Islet of Langerhans (tissue), 1 donor: ENCODE measurements around the gene FHOD3.

Source experiments
- FAIRE-seq: peaks from one replicate; lab custom pipeline; 2011; peaks lifted over from hg19 to GRCh38; lab: Jason Lieb, UNC

The FHOD3 gene

GRCh38 chr18:36386150-36386920 lies 88.8 kb downstream of the FHOD3 start:
- FAIRE-seq = no peak

GRCh38 chr18:36387310-36387709 lies 89.8 kb downstream of the FHOD3 start:
- FAIRE-seq = no peak

- FAIRE-seq = no peak
Measured at GRCh38 chr18:36388310-36388709, 90.8 kb downstream of the FHOD3 start.

DNA sequence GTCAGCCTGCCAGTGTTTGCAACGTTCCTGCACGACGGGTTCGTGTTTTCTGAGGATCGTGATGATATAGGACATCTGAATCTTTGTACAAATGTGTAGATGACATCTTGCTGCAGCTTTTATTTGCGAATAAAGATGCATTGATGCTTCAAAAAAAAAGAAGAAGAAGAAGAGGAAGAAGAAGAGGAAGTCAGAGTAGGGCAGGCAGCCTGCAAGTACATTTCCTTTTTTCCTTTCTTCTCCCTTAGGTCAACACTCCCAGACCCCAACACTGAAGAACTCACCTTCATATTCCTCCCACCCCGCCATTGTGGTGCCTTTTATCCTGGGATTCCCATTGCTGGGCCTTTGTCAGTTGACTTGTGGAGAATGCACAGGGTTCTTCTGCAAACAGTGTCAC lies 91.5 kb downstream of the FHOD3 start:
- no peak for FAIRE-seq

DNA sequence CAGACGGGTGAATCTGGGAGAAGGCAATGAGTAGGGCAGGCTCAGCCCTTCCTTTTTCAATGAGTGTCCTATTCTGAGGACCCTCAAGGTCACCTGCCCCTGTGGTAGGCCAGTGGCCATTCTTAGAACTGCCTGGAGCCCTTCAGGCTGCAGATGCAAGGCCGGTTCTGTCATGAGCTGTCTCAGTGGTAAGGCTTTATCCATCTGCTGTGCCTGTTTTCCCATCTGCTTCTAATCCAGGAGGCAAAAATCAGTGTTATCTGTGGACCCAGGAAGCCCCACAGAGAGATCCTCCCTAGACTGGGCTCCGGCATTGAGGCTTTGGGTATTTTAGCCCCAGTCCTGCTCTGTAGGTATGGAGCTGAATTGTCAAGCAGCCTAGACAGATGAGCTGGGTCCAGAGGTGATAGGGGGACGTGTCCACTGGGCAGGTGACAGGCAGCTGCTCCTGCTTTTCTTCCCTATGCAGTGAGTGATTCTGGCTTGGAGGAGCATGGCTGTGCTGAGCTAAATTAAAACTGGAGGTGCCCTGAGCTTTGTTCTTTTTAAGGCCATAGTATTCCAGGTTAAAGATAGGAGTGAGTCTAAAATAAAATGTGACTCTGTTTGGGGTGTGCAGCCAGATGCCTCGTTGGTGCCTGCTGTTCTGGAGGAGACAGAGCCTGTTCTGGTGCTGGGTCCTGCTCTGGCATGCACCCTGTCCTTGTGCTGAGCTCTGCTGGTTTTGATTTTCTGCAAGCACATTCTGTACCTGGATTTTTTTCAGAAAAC lies 92.5 kb downstream of the FHOD3 start:
- no peak for FAIRE-seq

- FAIRE-seq = no peak
Measured at GRCh38 chr18:36391426-36392145, 94.1 kb downstream of the FHOD3 start.

GRCh38 chr18:36392164-36392978 lies 94.9 kb downstream of the FHOD3 start:
- FAIRE-seq = no peak

- no peak for FAIRE-seq
Measured at GRCh38 chr18:36392979-36393287, 95.4 kb downstream of the FHOD3 start.

DNA sequence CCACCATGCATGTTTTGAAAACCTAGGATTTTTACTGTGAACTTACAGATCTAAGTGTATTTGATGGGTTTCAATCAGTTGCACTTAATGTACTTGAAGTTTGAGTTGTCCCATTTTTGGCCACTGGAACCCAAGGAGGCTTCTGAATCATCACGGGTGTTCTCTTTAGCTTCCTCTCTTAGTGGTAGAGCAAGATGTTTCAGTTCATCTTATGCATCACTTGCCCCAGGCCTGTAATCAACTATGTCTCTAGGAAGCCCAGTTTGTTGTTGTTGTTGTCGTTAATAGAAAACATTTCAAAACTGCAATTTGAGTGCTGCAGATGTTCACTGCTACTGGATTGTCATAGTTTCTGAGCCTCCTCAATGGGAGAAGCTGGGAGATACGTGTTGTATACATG lies 97.0 kb downstream of the FHOD3 start:
- FAIRE-seq = no peak

GRCh38 chr18:36396190-36396589 lies 98.7 kb downstream of the FHOD3 start:
- peak; percentile 30 for FAIRE-seq

- no peak for FAIRE-seq
Measured at GRCh38 chr18:36397033-36397432, 99.5 kb downstream of the FHOD3 start.

GRCh38 chr18:36398419-36398818 lies 100.9 kb downstream of the FHOD3 start:
- no peak for FAIRE-seq

- no peak for FAIRE-seq
Measured at GRCh38 chr18:36399055-36399454, 101.5 kb downstream of the FHOD3 start.

DNA sequence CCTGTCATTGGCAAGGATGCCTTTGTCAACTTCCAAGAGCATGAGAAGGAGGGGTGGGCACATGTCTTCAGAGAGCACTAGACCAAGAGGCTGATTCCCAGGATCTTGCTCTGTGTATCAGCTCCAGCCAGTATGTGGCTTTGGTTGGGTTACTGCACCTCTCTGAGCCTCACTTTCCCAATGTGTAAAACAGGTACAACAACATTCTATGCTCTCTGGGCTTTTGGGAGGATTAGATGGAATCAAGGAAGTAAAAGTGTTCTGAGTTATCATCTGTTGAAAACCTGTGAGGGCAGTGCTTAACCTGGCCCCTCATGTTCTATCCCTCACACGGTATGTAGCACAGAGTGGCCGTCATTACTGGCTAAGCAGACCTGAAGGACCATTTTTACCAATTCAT lies 103.9 kb downstream of the FHOD3 start:
- FAIRE-seq = no peak

GRCh38 chr18:36402765-36403396 lies 105.4 kb downstream of the FHOD3 start:
- FAIRE-seq = no peak

GRCh38 chr18:36403896-36404820 lies 106.6 kb downstream of the FHOD3 start:
- no peak for FAIRE-seq

DNA sequence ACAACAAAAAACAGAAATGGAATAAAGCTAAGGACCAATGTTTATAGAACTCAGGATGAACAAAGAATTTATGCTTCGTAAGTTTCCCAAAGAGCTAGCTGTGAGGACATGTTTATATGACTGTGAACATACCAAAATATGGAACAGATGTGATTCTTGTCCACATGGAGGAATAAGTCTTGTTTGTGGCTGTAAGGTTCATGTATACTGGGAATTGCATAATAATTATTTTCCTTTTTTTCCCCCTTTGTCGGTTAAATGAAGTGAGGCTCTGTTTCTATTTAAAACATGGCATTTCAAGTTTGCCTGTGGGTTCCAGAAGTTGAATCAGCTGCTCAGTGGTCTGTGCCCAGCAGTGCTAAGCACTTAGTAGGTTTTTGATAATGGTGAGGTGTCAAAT lies 108.1 kb downstream of the FHOD3 start:
- FAIRE-seq = no peak

- FAIRE-seq = no peak
Measured at GRCh38 chr18:36406805-36407204, 109.3 kb downstream of the FHOD3 start.

DNA sequence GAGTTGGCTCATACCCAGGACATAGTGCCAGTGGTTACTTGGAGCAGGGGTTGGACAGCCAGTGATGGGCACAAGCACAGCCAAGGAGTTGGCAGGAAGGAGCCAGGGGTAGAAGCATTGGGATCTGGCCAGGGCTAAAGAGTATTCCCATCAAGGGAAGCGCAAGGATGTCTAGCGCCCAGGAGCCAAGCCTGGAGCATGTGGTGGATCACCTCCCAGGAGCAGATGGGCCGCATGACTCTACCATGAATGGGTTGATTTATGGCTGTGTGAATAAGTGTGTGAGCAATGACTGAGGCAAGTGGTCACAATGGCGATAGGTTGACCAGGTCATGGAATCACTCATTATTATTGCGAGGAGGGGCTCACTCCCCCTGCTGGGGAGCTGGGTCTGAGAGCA lies 111.1 kb downstream of the FHOD3 start:
- no peak for FAIRE-seq

DNA sequence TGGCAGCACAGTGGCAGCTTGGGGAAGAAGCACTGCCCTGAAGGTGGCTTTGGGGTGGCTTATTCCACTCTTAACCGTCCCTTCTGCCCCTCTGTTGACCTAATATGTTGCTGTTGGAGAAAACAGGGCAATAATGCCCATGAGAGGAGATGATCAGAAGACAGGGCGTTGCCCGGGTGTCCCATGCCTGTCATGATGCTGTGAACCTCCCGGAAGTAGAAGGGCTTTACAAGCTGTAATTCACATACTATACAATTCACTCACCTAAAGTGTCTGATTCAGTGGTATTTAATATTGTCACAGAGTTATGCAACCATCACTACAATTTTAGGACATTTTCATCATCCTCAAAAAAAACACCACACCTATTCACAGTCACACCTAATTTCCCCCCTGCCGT lies 112.3 kb downstream of the FHOD3 start:
- no peak for FAIRE-seq

DNA sequence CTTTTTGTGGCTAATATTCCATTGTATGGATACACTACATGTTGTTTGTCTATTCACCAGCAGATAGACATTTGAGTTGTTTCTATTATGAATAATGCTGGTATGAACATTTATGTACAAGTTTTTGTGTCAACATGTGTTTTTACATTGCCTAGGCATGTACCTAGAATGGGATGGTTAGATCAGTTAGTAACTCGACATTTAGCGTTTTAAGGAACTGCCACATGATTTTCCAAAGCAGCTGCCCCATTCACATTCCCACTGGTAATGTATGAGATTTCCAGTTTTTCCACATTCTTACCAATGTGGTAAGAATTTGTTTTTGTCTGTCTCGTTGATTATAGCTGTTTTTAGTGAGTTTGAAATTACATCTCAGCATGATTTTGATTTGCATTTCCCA lies 112.8 kb downstream of the FHOD3 start:
- no peak for FAIRE-seq
